Suprapubic skin (tissue), 4 donors: ENCODE measurements around the gene LRMDA. TPM values are rescaled to one million over a fixed set of nuclear protein-coding genes. Genes with fewer than 3 reads are reported as not detected.

Experiments
- DNase-seq, 2 donors: peaks; one replicate each; pipeline ENCODE4 v3.0.0-alpha.2; 2019; ENCODE audit warnings: low spot score in 2 of 2
- H3K27ac ChIP-seq: fragments of 200-600 bp; sonication (generic); one replicate; pipeline ENCODE4 v1.5.1; 2019
- H3K27me3 ChIP-seq: fragments of 200-600 bp; sonication (generic); one replicate; pipeline ENCODE4 v1.5.1; 2019
- H3K36me3 ChIP-seq: fragments of 200-600 bp; sonication (generic); one replicate; pipeline ENCODE4 v1.5.1; 2019
- H3K4me1 ChIP-seq: fragments of 200-600 bp; sonication (generic); one replicate; pipeline ENCODE4 v1.5.1; 2019
- H3K4me3 ChIP-seq: fragments of 200-600 bp; sonication (generic); one replicate; pipeline ENCODE4 v1.5.1; 2019; ENCODE audit warnings: mild to moderate bottlenecking
- H3K9me3 ChIP-seq: fragments of 200-600 bp; sonication (generic); one replicate; pipeline ENCODE4 v1.5.1; 2019
- EP300 ChIP-seq: sonication (generic); formaldehyde crosslinking; IDR thresholded peaks from one replicate; pipeline ENCODE4 v1.6.1; 2017; ENCODE audit warnings: antibody characterized with exemption
- POLR2A ChIP-seq, 2 donors: fragments of 450-650 bp; IDR thresholded peaks; one replicate each; pipeline ENCODE4 v1.6.1; 2017; ENCODE audit warnings: antibody characterized with exemption in 2 of 2, mild to moderate bottlenecking in 2 of 2, moderate library complexity in 2 of 2
- POLR2AphosphoS5 ChIP-seq, 3 donors: sonication (generic); formaldehyde crosslinking; IDR thresholded peaks; one replicate each; pipeline ENCODE4 v1.6.1; 2017; ENCODE audit warnings: antibody characterized with exemption in 3 of 3
- WGBS: methylation state at CpG from one replicate; pipeline ENCODE4 v1.1.5; 2018; 5-methylcytosine and 5-hydroxymethylcytosine counted together
- total RNA-seq, 4 donors: library from RNA; depleted of rRNA; stranded (reverse); fragments of >200 nt; gene quantifications; one replicate each; pipeline ENCODE4 v1.1.0, GENCODE V29; 2016
- TF ChIP-seq, protein P1 (sequence below), 2 donors: fragments of 200-600 bp in 1 of 2; fragments of 450-650 bp in 1 of 2; sonication (generic) in 1 of 2; IDR thresholded peaks; one replicate each; pipeline ENCODE4 v1.5.1; 2016 to 2019; ENCODE audit warnings: antibody characterized with exemption in 2 of 2, mild to moderate bottlenecking in 1 of 2, moderate library complexity in 1 of 2

LRMDA gene
- total RNA-seq, 4 donors from 2014 or later: 0.10 to 2.9 (median 1.9) TPM; not detected in 1

DNA sequence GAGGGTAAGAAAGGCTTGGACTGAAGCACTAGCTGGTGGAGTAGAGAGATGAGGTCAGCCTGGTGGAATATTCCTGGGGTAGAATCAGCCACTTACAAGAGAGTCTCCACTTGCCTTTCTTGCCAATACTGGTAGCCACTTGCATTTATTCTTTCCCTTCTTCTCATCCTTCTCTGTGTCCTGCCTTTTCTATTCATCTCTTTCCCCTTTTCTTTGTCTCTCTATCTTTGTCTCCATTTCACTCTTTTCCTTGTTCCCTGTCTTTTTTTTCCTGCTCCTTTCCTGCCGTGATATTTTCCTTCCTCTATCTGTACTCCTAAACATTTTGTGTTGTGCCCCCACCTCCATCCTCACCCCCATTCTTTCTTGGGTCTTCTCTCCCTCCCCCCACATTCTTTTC is 214.3 kb downstream of the LRMDA start:
- H3K36me3 ChIP-seq: no peaks in the 10 kb centered on the region
- no peak overlapping the region for H3K4me3 ChIP-seq
- no peaks in the 10 kb centered on the region for H3K27me3 ChIP-seq
- no peak overlapping the region for H3K27ac ChIP-seq
- H3K9me3 ChIP-seq: no peaks in the 10 kb centered on the region
- peaks cover 10% of the 10 kb centered on the region for H3K4me1 ChIP-seq
- TF ChIP-seq POLR2AphosphoS5 (IDR thresholded peaks at IDR 0.05): no peak
- TF ChIP-seq, protein P1, sequence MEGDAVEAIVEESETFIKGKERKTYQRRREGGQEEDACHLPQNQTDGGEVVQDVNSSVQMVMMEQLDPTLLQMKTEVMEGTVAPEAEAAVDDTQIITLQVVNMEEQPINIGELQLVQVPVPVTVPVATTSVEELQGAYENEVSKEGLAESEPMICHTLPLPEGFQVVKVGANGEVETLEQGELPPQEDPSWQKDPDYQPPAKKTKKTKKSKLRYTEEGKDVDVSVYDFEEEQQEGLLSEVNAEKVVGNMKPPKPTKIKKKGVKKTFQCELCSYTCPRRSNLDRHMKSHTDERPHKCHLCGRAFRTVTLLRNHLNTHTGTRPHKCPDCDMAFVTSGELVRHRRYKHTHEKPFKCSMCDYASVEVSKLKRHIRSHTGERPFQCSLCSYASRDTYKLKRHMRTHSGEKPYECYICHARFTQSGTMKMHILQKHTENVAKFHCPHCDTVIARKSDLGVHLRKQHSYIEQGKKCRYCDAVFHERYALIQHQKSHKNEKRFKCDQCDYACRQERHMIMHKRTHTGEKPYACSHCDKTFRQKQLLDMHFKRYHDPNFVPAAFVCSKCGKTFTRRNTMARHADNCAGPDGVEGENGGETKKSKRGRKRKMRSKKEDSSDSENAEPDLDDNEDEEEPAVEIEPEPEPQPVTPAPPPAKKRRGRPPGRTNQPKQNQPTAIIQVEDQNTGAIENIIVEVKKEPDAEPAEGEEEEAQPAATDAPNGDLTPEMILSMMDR (IDR thresholded peaks at IDR 0.05): no peak
- TF ChIP-seq POLR2A (IDR thresholded peaks at IDR 0.05): no peak
- no peak for TF ChIP-seq EP300
- DNase-seq: no peak
- 55% methylated on average over 1 of the region's 1 CpG for WGBS

DNA sequence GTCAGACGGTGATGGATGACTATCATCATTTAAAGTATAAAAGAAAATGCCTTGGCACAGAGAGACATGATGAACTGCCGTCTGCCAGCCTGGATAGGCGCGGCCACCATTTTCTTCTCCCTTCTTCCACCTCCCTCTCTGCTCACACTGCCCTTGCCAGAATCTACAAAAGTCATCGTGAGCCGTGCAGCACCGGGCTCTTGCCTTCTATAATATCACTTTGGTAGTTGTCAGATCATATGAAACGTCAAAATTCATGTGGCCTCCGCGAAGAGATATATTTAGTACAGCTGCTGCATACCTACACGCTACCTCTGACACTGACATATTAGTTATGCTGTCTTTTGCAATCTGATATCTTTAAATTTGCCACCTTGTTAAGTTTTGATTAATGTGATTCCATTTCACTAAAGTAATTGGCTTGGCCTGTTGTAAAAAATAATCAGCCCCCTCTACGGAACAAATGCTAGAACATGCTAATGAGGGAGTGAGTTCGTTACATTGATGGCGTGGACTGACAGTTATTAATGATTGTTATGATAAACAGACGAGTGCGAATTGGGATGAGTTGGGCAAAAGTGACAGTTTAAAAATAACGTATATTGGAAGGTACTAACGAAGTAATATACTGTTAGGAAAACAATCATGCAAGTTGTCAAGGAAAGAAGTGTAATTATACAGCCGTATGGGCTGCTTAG is 214.9 kb downstream of the LRMDA start:
- TF ChIP-seq, protein P1 (IDR thresholded peaks at IDR 0.05): no peak
- TF ChIP-seq POLR2A (IDR thresholded peaks at IDR 0.05) (no peak), EP300 (no peak), POLR2AphosphoS5 (IDR thresholded peaks at IDR 0.05) (no peak)
- WGBS: 45% methylated on average over 19 of the region's 19 CpGs
- no peaks in the 10 kb centered on the region for H3K36me3 ChIP-seq
- H3K9me3 ChIP-seq: no peaks in the 10 kb centered on the region
- DNase-seq: no peak
- H3K4me1 ChIP-seq: peaks cover 10% of the 10 kb centered on the region
- no peak overlapping the region for H3K27ac ChIP-seq
- no peaks in the 10 kb centered on the region for H3K27me3 ChIP-seq
- no peak overlapping the region for H3K4me3 ChIP-seq

DNA sequence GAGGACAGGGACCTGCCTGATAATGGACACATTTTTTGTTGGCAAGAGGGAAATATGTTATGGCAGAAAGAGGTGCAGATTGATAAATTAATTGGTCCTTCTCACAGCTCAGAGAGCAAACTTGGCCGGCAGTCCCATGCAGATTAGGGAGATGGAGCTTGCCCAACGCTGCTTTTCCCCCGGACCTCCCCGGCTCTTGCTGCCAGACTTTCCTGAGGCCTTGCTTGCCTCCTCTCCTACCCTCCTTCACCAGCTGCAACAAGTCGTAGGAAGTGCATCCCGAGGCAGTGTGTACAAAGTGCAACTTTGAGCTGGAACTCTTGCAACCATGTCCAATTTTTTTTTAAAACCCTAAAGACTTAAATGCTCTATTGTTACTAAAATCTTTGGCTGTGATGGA is 215.5 kb downstream of the LRMDA start:
- H3K36me3 ChIP-seq: no peaks in the 10 kb centered on the region
- WGBS: 41% methylated on average over 6 of the region's 6 CpGs
- no peak for DNase-seq
- no peaks in the 10 kb centered on the region for H3K9me3 ChIP-seq
- no peaks in the 10 kb centered on the region for H3K27me3 ChIP-seq
- TF ChIP-seq POLR2AphosphoS5 (IDR thresholded peaks at IDR 0.05) (no peak), EP300 (no peak), POLR2A (IDR thresholded peaks at IDR 0.05) (no peak)
- TF ChIP-seq, protein P1 (IDR thresholded peaks at IDR 0.05): no peak
- H3K27ac ChIP-seq: no peak overlapping the region
- no peak overlapping the region for H3K4me3 ChIP-seq
- peaks cover 10% of the 10 kb centered on the region for H3K4me1 ChIP-seq

DNA sequence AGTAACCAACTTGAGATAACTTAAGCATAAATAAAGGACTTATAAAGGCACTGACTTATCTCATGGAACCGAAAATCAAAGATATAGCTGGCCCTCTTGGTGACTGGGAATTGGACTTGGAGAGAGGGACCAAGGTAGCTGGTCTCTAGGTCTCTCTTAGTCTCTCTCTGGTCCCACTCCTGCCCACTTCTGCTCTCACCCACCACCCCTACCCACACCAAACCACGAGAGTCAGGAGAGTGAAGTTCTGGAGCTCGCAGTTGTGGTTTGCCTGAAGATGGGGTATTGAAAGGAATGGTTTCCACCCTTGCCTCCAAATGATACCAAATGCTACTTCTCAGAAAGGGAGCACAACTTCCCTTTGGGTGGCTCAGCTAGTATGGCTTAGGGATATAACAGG is 216.3 kb downstream of the LRMDA start:
- Histone ChIP-seq H3K27me3 (no peaks in the 10 kb centered on the region), H3K36me3 (no peaks in the 10 kb centered on the region), H3K9me3 (no peaks in the 10 kb centered on the region), H3K4me1 (peaks cover 10% of the 10 kb centered on the region), H3K4me3 (no peak overlapping the region), H3K27ac (no peak overlapping the region)
- no peak for TF ChIP-seq EP300
- no peak for TF ChIP-seq POLR2A (IDR thresholded peaks at IDR 0.05)
- no peak for TF ChIP-seq POLR2AphosphoS5 (IDR thresholded peaks at IDR 0.05)
- TF ChIP-seq, protein P1 (IDR thresholded peaks at IDR 0.05): no peak
- 96% methylated on average over 3 of the region's 3 CpGs for WGBS
- no peak for DNase-seq

DNA sequence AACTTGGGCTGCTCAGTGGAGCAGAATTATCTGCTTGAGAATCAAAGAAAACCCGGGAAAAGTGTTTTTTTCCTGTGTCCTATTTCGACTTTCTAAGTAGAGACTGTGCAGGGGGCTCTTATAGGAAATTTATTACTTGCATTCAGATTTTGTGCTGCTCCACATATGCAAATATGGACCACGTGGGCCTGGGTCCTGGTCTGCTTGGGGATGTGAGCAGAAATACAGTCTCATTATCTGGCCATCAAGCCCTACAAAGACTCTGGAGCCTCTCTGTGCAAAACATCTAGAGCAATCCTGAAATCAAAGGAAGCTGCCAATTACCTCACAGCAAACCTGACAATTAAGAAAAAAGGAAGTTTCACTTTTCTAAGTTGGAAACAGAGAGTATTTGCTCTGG is 216.9 kb downstream of the LRMDA start:
- Histone ChIP-seq H3K27ac (no peak overlapping the region), H3K36me3 (no peaks in the 10 kb centered on the region), H3K4me1 (peaks cover 10% of the 10 kb centered on the region), H3K27me3 (no peaks in the 10 kb centered on the region), H3K9me3 (no peaks in the 10 kb centered on the region), H3K4me3 (no peak overlapping the region)
- TF ChIP-seq, protein P1 (IDR thresholded peaks at IDR 0.05): no peak
- DNase-seq: no peak
- WGBS: 78% methylated on average over 3 of the region's 3 CpGs
